SK-N-SH (cell line): ENCODE measurements around the gene MAGEA8. TPM values are rescaled to one million over a fixed set of nuclear protein-coding genes. Genes with fewer than 3 reads are reported as not detected.

ENCODE experiments used
- CTCF ChIA-PET: fragments of 300-600, 350-600 bp; formaldehyde crosslinking; extraction: SDS; loops from one replicate; lab custom pipeline; 2021; lab: Yijun Ruan, JAX
- POLR2A ChIA-PET: fragments of 350-600 bp; sonication (Branson Sonifier 250); formaldehyde crosslinking; extraction: SDS; loops from one replicate; lab custom pipeline; 2020; ENCODE audit warnings: antibody characterized with exemption, inconsistent platforms; lab: Yijun Ruan, JAX
- DNase-seq: peaks from one replicate; pipeline ENCODE4 v3.0.0; 2012
- H2AFZ ChIP-seq: fragments of 200-600 bp; sonication (generic); 2 replicates; pipeline ENCODE4 v1.8.1; 2016; ENCODE audit warnings: antibody characterized with exemption, mild to moderate bottlenecking, low read depth
- H3F3A ChIP-seq: fragments of 200-600 bp; sonication (generic); replicated peaks from 2 replicates; pipeline ENCODE3; 2016; ENCODE audit warnings: antibody characterized with exemption, mild to moderate bottlenecking; ENCODE audit not compliant: insufficient read depth
- H3K27ac ChIP-seq, 2 experiments: fragments of 200-500 bp in 1 of 2; fragments of 200-600 bp in 1 of 2; sonication (Bioruptor generic) in 1 of 2; sonication (generic), shearing (Covaris generic) in 1 of 2; 2 replicates each; pipeline versions ENCODE4 v1.5.1 to v1.6.1; 2014 to 2016; ENCODE audit warnings: low read depth in 2 of 2, inconsistent platforms in 1 of 2, low read length in 1 of 2, mild to moderate bottlenecking in 1 of 2, mixed read lengths in 1 of 2
- H3K27me3 ChIP-seq: fragments of 200-600 bp; sonication (generic), shearing (Covaris generic); 2 replicates; pipeline ENCODE4 v1.6.1; 2016; ENCODE audit warnings: mixed run types; ENCODE audit not compliant: insufficient read depth
- H3K36me3 ChIP-seq, 2 experiments: fragments of 200-500 bp in 1 of 2; fragments of 200-600 bp in 1 of 2; sonication (Bioruptor generic) in 1 of 2; sonication (generic) in 1 of 2; replicated peaks in 1 of 2; 2 replicates each; pipeline versions ENCODE3 to v1.5.1; 2014 to 2016; ENCODE audit warnings: low read length in 1 of 2, mild to moderate bottlenecking in 1 of 2; ENCODE audit not compliant: insufficient read depth in 2 of 2, control insufficient read depth in 1 of 2
- H3K4me1 ChIP-seq, 2 experiments: fragments of 200-500 bp in 1 of 2; fragments of 200-600 bp in 1 of 2; sonication (Bioruptor generic) in 1 of 2; sonication (generic), shearing (Covaris generic) in 1 of 2; 2 replicates each; pipeline versions ENCODE4 v1.5.1 to v1.6.1; 2014 to 2016; ENCODE audit warnings: low read depth in 1 of 2, low read length in 1 of 2, mixed run types in 1 of 2; ENCODE audit not compliant: insufficient read depth in 2 of 2, control insufficient read depth in 1 of 2
- H3K4me2 ChIP-seq: fragments of 200-600 bp; sonication (generic), shearing (Covaris generic); 2 replicates; pipeline ENCODE4 v1.6.1; 2017; ENCODE audit warnings: mixed run types
- H3K4me3 ChIP-seq, 2 experiments: fragments of 200-500 bp in 1 of 2; fragments of 200-600 bp in 1 of 2; sonication (Bioruptor generic) in 1 of 2; sonication (generic), shearing (Covaris generic) in 1 of 2; 2 replicates each; pipeline versions ENCODE4 v1.5.1 to v1.8.1; 2014 to 2016; ENCODE audit warnings: low read depth in 2 of 2, inconsistent platforms in 1 of 2, low read length in 1 of 2, mild to moderate bottlenecking in 1 of 2, mixed read lengths in 1 of 2, moderate library complexity in 1 of 2
- H3K79me2 ChIP-seq: fragments of 200-600 bp; sonication (generic); 2 replicates; pipeline ENCODE4 v1.8.1; 2017; ENCODE audit warnings: mild to moderate bottlenecking; ENCODE audit not compliant: insufficient read depth
- H3K9ac ChIP-seq: fragments of 200-600 bp; sonication (generic); 2 replicates; pipeline ENCODE4 v1.6.1; 2017; ENCODE audit warnings: mixed run types
- H3K9me2 ChIP-seq: fragments of 200-600 bp; sonication (generic); 2 replicates; pipeline ENCODE4 v1.6.1; 2017; ENCODE audit warnings: mixed run types
- H3K9me3 ChIP-seq: fragments of 200-600 bp; sonication (generic); 2 replicates; pipeline ENCODE4 v1.6.1; 2017; ENCODE audit warnings: mixed run types, mild to moderate bottlenecking, moderate library complexity
- H4K20me1 ChIP-seq: fragments of 200-600 bp; sonication (generic); 2 replicates; pipeline ENCODE4 v1.6.1; 2017; ENCODE audit warnings: mild to moderate bottlenecking, mixed run types; ENCODE audit not compliant: insufficient read depth
- CHD2 ChIP-seq: fragments of 150-350 bp; IDR thresholded peaks from 2 replicates; pipeline ENCODE4 v1.6.1; 2018; ENCODE audit warnings: low read length; ENCODE audit not compliant: partially characterized antibody
- ELF1 ChIP-seq: IDR thresholded peaks from 2 replicates; pipeline ENCODE4 v1.4.0; 2012
- EZH2phosphoT487 ChIP-seq: fragments of 200-600 bp; sonication (generic); IDR thresholded peaks from 2 replicates; pipeline ENCODE4 v1.6.1; 2017; ENCODE audit warnings: low read depth, mixed run types, mild to moderate bottlenecking, antibody characterized with exemption, moderate library complexity, borderline replicate concordance
- FOXJ3 ChIP-seq: sonication (generic); formaldehyde crosslinking; IDR thresholded peaks from 2 replicates; pipeline ENCODE4 v1.5.1; 2020; ENCODE audit warnings: mild to moderate bottlenecking, missing genetic modification reagents
- FOXM1 ChIP-seq: IDR thresholded peaks from 2 replicates; pipeline ENCODE4 v1.4.0; 2012; ENCODE audit warnings: low read depth, mild to moderate bottlenecking
- GATA2 ChIP-seq: sonication (generic); formaldehyde crosslinking; IDR thresholded peaks from 2 replicates; pipeline ENCODE4 v1.5.0; 2020; ENCODE audit warnings: mild to moderate bottlenecking, missing genetic modification reagents
- JUND ChIP-seq: IDR thresholded peaks from 2 replicates; pipeline ENCODE4 v1.4.0; 2012
- POLR2AphosphoS5 ChIP-seq: IDR thresholded peaks from 2 replicates; pipeline ENCODE4 v1.6.1; 2012; ENCODE audit warnings: low read depth, low read length
- RAD21 ChIP-seq: IDR thresholded peaks from 2 replicates; pipeline ENCODE4 v1.6.1; 2012; ENCODE audit warnings: mild to moderate bottlenecking, low read length
- RCOR1 ChIP-seq: fragments of 150-350 bp; IDR thresholded peaks from 2 replicates; pipeline ENCODE4 v1.6.1; 2017; ENCODE audit warnings: antibody characterized with exemption, low read length
- RXRA ChIP-seq: IDR thresholded peaks from 2 replicates; pipeline ENCODE4 v1.4.0; 2012; ENCODE audit warnings: low read depth, mild to moderate bottlenecking, borderline replicate concordance
- SIN3A ChIP-seq: IDR thresholded peaks from 2 replicates; pipeline ENCODE4 v1.6.1; 2012; ENCODE audit warnings: low read depth, mild to moderate bottlenecking, low read length, moderate library complexity, borderline replicate concordance
- SMC3 ChIP-seq: IDR thresholded peaks from 2 replicates; pipeline ENCODE4 v1.6.1; 2012; ENCODE audit warnings: low read depth, low read length, improper control_type of control experiment
- TAF1 ChIP-seq: IDR thresholded peaks from 2 replicates; pipeline ENCODE4 v1.6.1; 2012; ENCODE audit warnings: low read depth, mild to moderate bottlenecking, low read length, moderate library complexity, borderline replicate concordance
- USF1 ChIP-seq: IDR thresholded peaks from 2 replicates; pipeline ENCODE4 v1.4.0; 2012; ENCODE audit warnings: low read depth, borderline replicate concordance
- WGBS: methylation state at CpG from one replicate; pipeline ENCODE4 v1.1.6; 2017; ENCODE audit warnings: low lambda C conversion rate; 5-methylcytosine and 5-hydroxymethylcytosine counted together
- polyA plus RNA-seq, 3 experiments: library from polyadenylated mRNA; depleted of rRNA; stranded (reverse); fragments of >200 nt; gene quantifications; 2 replicates each; pipeline ENCODE4 v1.2.3, GENCODE V29; 2012
- TF ChIP-seq, protein P1 (sequence below): fragments of 200-600 bp; sonication (generic); IDR thresholded peaks from 2 replicates; pipeline ENCODE4 v1.6.1; 2017; ENCODE audit warnings: antibody characterized with exemption, mild to moderate bottlenecking, moderate library complexity
- TF ChIP-seq, protein P2 (sequence below): IDR thresholded peaks from 2 replicates; pipeline ENCODE4 v1.4.0; 2012; ENCODE audit warnings: low read depth, borderline replicate concordance
- TF ChIP-seq, protein P3 (sequence below): IDR thresholded peaks from 2 replicates; pipeline ENCODE4 v1.4.0; 2012; ENCODE audit warnings: low read depth

MAGEA8 gene
- polyA plus RNA-seq, 1 of the 3 experiments (the other 2 are of a cell fraction) = 0.20 TPM

- CTCF ChIA-PET = no interaction called here
- Histone ChIP-seq H3K27ac (no peak overlapping the region), H3K9me2 (no peaks in the 10 kb centered on the region), H2AFZ (no peak overlapping the region), H3F3A (no peaks in the 10 kb centered on the region), H3K36me3 (no peaks in the 10 kb centered on the region), H4K20me1 (no peaks in the 10 kb centered on the region), H3K9me3 (no peaks in the 10 kb centered on the region), H3K9ac (no peak overlapping the region), H3K4me1 (no peaks in the 10 kb centered on the region), H3K4me2 (no peak overlapping the region), H3K27me3 (no peaks in the 10 kb centered on the region), H3K4me3 (no peak overlapping the region), H3K79me2 (no peaks in the 10 kb centered on the region)
- no peak for DNase-seq
- POLR2A ChIA-PET = no interaction called here
- 0% methylated on average over 5 of the region's 6 CpGs for WGBS
- TF ChIP-seq EZH2phosphoT487 (no peak), CHD2 (no peak), RAD21 (no peak), RXRA (no peak)
- TF ChIP-seq, protein P1, sequence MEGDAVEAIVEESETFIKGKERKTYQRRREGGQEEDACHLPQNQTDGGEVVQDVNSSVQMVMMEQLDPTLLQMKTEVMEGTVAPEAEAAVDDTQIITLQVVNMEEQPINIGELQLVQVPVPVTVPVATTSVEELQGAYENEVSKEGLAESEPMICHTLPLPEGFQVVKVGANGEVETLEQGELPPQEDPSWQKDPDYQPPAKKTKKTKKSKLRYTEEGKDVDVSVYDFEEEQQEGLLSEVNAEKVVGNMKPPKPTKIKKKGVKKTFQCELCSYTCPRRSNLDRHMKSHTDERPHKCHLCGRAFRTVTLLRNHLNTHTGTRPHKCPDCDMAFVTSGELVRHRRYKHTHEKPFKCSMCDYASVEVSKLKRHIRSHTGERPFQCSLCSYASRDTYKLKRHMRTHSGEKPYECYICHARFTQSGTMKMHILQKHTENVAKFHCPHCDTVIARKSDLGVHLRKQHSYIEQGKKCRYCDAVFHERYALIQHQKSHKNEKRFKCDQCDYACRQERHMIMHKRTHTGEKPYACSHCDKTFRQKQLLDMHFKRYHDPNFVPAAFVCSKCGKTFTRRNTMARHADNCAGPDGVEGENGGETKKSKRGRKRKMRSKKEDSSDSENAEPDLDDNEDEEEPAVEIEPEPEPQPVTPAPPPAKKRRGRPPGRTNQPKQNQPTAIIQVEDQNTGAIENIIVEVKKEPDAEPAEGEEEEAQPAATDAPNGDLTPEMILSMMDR = no peak
Observed at GRCh38 chrX:149858592-149858991, 22.4 kb upstream of the MAGEA8 start.

DNA sequence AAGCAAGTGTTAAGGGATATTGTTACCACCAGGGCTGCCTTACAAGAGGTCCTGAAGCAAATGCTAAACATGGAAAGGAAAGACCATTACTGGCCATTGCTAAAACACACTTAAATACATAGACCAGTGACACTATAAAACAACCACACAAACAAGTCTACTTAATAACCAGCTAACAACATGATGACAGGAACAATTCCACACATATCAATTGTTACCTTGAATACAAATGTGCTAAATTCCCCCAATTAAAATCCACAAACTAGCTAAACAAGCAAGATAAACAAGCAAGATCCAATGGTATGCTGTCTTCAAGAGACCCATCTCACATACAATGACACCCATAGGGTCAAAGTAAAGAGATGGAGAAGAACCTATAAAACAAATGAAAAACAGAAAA, 20.5 kb upstream of the MAGEA8 start:
- TF ChIP-seq FOXJ3 (CRISPR knock-in tag) = no peak
- no peak for TF ChIP-seq ELF1
- TF ChIP-seq, protein P2, sequence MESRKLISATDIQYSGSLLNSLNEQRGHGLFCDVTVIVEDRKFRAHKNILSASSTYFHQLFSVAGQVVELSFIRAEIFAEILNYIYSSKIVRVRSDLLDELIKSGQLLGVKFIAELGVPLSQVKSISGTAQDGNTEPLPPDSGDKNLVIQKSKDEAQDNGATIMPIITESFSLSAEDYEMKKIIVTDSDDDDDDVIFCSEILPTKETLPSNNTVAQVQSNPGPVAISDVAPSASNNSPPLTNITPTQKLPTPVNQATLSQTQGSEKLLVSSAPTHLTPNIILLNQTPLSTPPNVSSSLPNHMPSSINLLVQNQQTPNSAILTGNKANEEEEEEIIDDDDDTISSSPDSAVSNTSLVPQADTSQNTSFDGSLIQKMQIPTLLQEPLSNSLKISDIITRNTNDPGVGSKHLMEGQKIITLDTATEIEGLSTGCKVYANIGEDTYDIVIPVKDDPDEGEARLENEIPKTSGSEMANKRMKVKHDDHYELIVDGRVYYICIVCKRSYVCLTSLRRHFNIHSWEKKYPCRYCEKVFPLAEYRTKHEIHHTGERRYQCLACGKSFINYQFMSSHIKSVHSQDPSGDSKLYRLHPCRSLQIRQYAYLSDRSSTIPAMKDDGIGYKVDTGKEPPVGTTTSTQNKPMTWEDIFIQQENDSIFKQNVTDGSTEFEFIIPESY = no peak
- no peak for TF ChIP-seq FOXM1
- no peak for TF ChIP-seq SIN3A
- TF ChIP-seq JUND = no peak
- no peak for TF ChIP-seq GATA2
- TF ChIP-seq, protein P1 = no peak
- TF ChIP-seq POLR2AphosphoS5 = no peak
- TF ChIP-seq, protein P3, sequence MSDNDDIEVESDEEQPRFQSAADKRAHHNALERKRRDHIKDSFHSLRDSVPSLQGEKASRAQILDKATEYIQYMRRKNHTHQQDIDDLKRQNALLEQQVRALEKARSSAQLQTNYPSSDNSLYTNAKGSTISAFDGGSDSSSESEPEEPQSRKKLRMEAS = no peak
- no peak for TF ChIP-seq USF1
- no peak for TF ChIP-seq TAF1
- no peak for TF ChIP-seq SMC3
- no peak for TF ChIP-seq RCOR1
- H3F3A ChIP-seq = no peaks in the 10 kb centered on the region
- H2AFZ ChIP-seq = no peak overlapping the region
- H3K9ac ChIP-seq = no peak overlapping the region
- no peaks in the 10 kb centered on the region for H3K9me2 ChIP-seq
- H3K36me3 ChIP-seq = no peaks in the 10 kb centered on the region
- CTCF ChIA-PET = no interaction called here
- no peaks in the 10 kb centered on the region for H3K27me3 ChIP-seq
- H3K4me1 ChIP-seq = no peaks in the 10 kb centered on the region
- no peak overlapping the region for H3K4me2 ChIP-seq
- H3K79me2 ChIP-seq = no peaks in the 10 kb centered on the region
- no peaks in the 10 kb centered on the region for H3K9me3 ChIP-seq
- no peaks in the 10 kb centered on the region for H4K20me1 ChIP-seq
- DNase-seq = no peak
- POLR2A ChIA-PET = no interaction called here
- H3K4me3 ChIP-seq = no peak overlapping the region
- no peak overlapping the region for H3K27ac ChIP-seq
